GM19395 (cell line): ENCODE results near the gene SLC22A6.

Experiments
- ATAC-seq: cut with Tn5 transposase; IDR thresholded peaks from one replicate; pipeline ENCODE4 v1.9.1; 2021; ENCODE audit warnings: mild to moderate bottlenecking, moderate library complexity; ENCODE audit not compliant: unreplicated experiment

Gene SLC22A6

DNA sequence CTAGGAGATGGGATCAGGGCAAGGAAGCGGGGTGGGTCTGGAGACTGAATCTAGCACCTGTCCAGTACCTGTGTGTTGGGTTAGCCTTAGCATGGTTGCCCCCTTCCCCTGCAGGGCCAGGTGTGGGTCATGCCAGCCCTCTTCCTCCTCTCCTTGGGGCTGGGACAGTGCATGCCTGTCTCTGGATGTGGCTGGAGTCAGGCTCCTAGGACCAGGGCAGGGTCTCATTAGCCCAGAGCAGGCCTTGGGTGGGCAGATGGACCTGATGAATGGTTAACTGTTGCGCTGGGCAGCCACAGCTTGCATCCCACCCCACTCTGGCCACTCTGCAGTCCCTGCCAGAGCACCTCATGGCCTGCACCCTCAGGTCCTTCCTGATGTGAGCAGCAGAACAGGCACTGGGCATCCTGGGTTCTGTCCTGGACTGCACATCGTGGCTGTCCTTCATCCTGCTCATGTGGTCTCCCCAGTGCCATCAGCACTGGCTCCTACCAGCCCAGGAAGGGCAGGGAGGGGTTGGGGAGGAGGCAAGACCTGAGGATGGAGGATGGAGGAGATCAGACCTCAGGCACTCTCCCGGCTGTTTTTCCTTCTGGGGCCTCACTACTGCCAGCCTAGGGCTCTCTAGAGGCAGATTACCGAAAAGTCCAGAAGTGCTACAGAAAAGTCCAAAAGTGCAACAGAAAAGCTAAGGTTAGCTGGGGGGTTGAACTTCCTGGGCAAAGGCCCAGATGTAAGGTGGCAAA, 50.8 kb downstream of the SLC22A6 start:
- no peak for ATAC-seq

DNA sequence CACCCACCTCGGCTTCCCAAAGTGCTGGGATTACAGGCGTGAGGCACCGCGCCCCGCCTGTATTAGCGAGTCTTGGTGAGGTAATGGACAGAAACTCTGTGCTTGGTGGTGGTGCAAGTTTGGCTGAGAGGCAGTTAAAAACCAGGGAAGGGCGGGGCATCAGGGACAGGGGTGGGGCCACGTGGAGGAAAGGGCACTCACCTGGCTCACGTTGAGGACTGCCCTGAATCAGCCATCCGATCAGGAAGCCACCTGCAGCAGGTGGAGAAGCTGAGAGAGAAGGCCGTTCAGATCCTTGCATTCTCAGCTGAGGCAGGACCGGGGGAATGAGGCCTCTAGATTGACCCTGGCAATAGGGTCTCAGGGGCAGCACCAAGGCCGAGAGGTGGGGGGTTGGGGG, 51.5 kb downstream of the SLC22A6 start:
- ATAC-seq, result no peak

DNA sequence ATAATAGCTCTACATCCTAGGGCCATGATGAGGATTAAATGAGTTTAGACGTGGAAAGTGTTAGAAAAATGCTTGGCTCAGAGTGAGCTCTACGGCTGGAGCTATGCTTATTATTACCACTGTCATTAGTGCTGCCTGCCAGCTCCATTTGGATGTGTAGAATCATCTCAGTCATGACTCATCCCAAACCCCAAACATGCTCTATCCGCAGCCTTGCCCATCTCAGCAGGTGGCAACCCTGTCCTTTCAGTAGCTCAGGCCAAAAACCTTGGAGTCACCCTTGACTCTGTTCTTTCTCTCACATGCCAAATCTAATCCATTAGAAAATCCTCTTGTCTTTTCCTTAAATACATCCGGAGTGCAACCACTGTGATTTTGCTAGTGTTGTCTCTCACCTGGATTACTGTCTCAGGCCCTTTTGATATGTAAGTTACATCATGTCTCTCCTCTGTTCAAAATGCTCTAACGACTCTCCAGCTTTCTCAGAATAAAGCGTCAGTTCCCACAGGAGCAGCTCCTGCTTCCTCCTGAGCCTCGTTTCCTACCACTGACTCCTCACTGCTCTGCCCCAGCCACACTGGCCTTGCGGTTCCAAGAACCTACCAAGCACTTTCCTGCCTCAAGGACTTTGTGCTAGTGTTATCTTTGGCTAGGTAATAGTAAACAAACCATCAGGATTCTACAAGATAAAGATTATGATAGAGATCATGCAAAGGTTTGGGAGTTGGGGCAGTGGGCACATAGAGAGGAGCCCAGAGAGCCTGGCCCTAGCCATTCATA, 53.1 kb downstream of the SLC22A6 start:
- no peak for ATAC-seq

DNA sequence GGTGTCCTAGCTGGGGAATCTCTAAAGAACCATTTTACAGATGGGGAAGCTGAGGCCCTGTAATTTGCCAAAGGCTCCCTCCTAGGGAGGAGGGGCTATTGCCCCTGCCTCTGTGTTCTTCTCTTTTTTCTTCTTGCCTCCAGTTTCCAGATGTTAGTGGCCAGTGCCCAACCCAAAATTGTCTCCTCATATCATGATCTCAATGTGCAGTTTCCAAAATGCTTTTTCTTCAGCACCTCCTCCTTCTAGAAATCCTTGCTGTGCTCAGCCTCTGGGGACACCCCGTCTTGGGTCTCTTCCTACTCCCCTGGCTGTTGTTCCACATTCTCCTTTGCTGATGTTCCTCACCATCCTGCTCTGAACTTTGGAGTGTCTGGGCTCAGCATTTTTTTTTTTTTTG, 54.1 kb downstream of the SLC22A6 start:
- no peak for ATAC-seq

DNA sequence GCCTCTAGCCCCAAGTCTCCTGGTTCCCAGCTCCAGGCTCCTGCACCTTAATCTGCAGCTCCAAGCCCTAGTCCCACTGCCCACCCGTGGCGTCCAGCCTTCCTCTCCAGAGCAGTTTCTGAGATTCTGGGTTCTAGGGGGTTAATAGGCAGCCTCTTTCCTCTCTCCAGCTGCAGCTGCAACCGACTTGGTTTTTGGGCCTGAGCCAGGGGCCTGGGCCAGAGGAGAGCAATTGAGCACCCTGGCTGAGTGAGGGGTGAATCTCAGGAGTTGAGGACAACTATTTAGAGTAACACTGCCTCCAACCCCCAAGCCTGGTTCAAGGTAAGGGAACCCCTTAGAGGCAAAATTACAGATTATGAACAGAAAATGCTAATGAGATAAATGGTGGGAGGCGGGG, 54.6 kb downstream of the SLC22A6 start:
- ATAC-seq, result no peak

DNA sequence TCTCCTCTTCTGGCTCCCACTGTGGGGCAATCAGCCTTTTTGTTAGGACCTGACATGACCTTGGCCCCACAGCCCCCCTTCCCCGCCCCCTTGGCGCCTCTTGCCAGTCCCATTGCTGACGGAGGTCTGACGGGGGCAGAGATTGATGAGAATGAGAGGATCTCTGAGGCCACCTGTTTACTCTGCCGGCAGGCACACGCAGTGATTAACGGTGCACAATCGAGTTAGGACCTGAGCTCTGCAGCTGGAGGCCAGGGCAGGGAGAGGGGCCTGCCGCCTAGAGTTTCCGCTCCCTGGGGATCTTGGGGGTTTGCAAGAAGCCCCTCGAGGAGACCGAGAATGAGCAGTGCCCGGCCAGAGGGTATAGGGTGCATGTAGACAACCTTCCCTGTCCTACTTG, 56.8 kb downstream of the SLC22A6 start:
- ATAC-seq, result no peak

DNA sequence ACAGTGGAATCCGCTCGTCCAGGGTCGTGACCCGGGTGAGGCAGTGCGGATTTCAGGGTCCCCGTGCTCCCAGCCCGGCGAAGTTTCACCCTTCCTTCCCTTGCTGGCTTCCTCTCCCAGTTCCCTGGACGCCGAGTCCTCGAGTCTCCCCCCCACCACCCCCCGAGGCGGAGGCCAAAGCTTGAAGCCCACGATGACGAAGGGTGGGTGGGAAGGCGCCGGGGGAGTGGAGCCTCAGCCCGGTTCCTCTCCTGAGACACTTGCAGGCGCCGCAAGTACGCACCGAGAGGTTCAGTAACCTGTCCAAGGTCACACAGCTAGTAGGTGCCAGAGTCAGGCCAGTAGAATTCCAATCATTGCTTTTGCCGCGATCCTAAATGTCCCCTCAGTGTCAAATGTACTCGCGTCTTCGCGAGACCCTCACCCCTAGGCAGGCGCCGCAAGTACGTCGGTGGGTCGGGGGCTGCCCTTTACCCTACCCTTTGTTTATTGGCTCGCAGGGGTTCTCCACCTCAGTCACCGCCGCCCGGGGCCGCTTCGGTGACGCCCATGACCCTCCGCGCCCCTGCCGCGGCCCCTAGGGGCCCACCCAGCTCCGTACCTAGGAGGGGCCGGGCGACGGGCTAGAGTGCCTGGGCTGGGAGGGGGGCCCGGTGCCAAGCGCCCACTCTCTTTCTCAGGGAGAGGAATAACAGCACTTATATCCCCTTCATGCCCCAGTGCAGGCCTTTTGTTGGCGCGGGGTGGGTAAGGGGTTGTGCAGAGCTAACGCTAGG, 57.9 kb downstream of the SLC22A6 start:
- no peak for ATAC-seq
